H1 (cell line): ENCODE data around the gene PTPRH. TPM values are rescaled to one million over a fixed set of nuclear protein-coding genes. Genes with fewer than 3 reads are reported as not detected.

ENCODE experiments used
- CBX5 ChIP-seq: fragments of 300-800, 300-1000 bp; sonication (generic); IDR thresholded peaks from 2 replicates; pipeline ENCODE4 v1.7.1; 2016; ENCODE audit warnings: antibody characterized with exemption, low read length, low read depth
- EGR1 ChIP-seq: IDR thresholded peaks from 2 replicates; pipeline ENCODE4 v1.6.1; 2011; ENCODE audit warnings: low read depth, low read length, borderline replicate concordance
- EZH2 ChIP-seq: fragments of 200-600 bp; sonication (generic); IDR thresholded peaks from 2 replicates; pipeline ENCODE4 v1.7.1; 2012; ENCODE audit warnings: low read depth, mild to moderate bottlenecking, moderate library complexity, low read length, inconsistent platforms; ENCODE audit not compliant: severe bottlenecking
- GTF2F1 ChIP-seq: IDR thresholded peaks from 2 replicates; pipeline ENCODE4 v1.6.1; 2012; ENCODE audit warnings: low read depth, low read length, improper control_type of control experiment, borderline replicate concordance
- NANOG ChIP-seq: IDR thresholded peaks from 2 replicates; pipeline ENCODE4 v1.6.1; 2011; ENCODE audit warnings: low read length, low read depth, mild to moderate bottlenecking, inconsistent platforms; ENCODE audit not compliant: insufficient read depth, poor library complexity, severe bottlenecking
- RFX5 ChIP-seq: IDR thresholded peaks from 2 replicates; pipeline ENCODE4 v1.6.1; 2011; ENCODE audit warnings: low read depth, low read length, improper control_type of control experiment, borderline replicate concordance
- SIN3A ChIP-seq, 2 experiments: IDR thresholded peaks in 1 of 2; conservative IDR thresholded peaks in 1 of 2; 2 replicates each; pipeline ENCODE4 v1.6.1; 2011 to 2012; ENCODE audit warnings: low read length in 2 of 2, improper control_type of control experiment in 1 of 2, low read depth in 1 of 2, mild to moderate bottlenecking in 1 of 2
- SRF ChIP-seq: IDR thresholded peaks from 2 replicates; pipeline ENCODE4 v1.6.1; 2011; ENCODE audit warnings: mild to moderate bottlenecking, low read depth, low read length, moderate library complexity
- TCF12 ChIP-seq: IDR thresholded peaks from 2 replicates; pipeline ENCODE4 v1.6.1; 2011; ENCODE audit warnings: low read depth, mild to moderate bottlenecking, low read length
- ZNF274 ChIP-seq: IDR thresholded peaks from 2 replicates; pipeline ENCODE4 v1.7.0; 2012; ENCODE audit warnings: low read length, borderline replicate concordance; ENCODE audit errors: extremely low read depth
- polyA plus RNA-seq, 7 experiments: library from polyadenylated mRNA; depleted of rRNA in 3 of 7; stranded (reverse) in 5 of 7; unstranded in 2 of 7; fragments of >200 nt in 5 of 7; fragments of 200-250 nt in 2 of 7; gene quantifications; 1 replicate in 5 of 7; 2 replicates in 1 of 7; 4 replicates in 1 of 7; pipeline versions ENCODE4 v1.2.1 to v1.2.3, GENCODE V29; 2011 to 2013; ENCODE audit warnings: missing spikeins in 2 of 7, mixed read lengths in 2 of 7
- total RNA-seq: library from RNA; stranded (reverse); fragmentation: NEBNext Ultra II Directional; extraction: Animal tissue kit (Norgen Biotek cat#: 25700); gene quantifications from 2 replicates; pipeline ENCODE4 v1.2.1, GENCODE V29; 2021
- TF ChIP-seq, protein P1 (sequence below): fragments of 300-600 bp; sonication (generic); IDR thresholded peaks from 2 replicates; pipeline ENCODE4 v1.7.1; 2012; ENCODE audit warnings: low read length, moderate library complexity, mild to moderate bottlenecking, inconsistent platforms; ENCODE audit not compliant: insufficient replicate concordance

The PTPRH gene
- total and polyA plus RNA-seq, 2 of the 8 experiments (the other 6 are each of a cell fraction or from before 2014, with no cell fraction given), result 0.30 to 0.39 TPM

DNA sequence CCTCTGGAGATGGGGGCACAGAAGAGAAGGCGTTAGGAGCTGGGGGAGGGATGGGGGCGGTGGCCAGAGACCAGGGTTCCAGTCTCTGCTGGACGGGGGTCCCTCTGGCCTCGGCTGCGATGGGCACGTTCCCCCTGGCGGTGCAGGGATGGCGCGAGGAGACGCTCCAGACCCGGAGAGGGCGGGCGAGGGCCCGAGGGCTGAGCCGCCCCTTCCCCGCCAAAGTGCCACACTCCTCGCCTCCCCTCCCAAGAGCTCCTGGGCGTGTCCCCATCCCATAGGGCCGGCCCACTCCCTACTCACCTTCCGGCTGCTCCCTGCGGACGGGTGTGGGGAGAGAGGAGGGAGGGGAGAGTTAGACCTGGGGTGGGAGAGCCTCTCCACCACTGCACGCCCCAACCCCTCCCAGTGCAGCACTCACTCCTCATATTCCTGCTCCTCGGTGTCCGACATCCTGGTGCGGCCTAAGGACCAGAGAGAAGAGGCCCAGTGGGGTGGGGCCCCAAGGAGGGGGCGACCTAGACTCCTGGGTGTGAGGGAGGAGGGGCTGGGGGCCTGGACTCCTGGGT, 62.5 kb downstream of the PTPRH start (continued):
- TF ChIP-seq, protein P1, sequence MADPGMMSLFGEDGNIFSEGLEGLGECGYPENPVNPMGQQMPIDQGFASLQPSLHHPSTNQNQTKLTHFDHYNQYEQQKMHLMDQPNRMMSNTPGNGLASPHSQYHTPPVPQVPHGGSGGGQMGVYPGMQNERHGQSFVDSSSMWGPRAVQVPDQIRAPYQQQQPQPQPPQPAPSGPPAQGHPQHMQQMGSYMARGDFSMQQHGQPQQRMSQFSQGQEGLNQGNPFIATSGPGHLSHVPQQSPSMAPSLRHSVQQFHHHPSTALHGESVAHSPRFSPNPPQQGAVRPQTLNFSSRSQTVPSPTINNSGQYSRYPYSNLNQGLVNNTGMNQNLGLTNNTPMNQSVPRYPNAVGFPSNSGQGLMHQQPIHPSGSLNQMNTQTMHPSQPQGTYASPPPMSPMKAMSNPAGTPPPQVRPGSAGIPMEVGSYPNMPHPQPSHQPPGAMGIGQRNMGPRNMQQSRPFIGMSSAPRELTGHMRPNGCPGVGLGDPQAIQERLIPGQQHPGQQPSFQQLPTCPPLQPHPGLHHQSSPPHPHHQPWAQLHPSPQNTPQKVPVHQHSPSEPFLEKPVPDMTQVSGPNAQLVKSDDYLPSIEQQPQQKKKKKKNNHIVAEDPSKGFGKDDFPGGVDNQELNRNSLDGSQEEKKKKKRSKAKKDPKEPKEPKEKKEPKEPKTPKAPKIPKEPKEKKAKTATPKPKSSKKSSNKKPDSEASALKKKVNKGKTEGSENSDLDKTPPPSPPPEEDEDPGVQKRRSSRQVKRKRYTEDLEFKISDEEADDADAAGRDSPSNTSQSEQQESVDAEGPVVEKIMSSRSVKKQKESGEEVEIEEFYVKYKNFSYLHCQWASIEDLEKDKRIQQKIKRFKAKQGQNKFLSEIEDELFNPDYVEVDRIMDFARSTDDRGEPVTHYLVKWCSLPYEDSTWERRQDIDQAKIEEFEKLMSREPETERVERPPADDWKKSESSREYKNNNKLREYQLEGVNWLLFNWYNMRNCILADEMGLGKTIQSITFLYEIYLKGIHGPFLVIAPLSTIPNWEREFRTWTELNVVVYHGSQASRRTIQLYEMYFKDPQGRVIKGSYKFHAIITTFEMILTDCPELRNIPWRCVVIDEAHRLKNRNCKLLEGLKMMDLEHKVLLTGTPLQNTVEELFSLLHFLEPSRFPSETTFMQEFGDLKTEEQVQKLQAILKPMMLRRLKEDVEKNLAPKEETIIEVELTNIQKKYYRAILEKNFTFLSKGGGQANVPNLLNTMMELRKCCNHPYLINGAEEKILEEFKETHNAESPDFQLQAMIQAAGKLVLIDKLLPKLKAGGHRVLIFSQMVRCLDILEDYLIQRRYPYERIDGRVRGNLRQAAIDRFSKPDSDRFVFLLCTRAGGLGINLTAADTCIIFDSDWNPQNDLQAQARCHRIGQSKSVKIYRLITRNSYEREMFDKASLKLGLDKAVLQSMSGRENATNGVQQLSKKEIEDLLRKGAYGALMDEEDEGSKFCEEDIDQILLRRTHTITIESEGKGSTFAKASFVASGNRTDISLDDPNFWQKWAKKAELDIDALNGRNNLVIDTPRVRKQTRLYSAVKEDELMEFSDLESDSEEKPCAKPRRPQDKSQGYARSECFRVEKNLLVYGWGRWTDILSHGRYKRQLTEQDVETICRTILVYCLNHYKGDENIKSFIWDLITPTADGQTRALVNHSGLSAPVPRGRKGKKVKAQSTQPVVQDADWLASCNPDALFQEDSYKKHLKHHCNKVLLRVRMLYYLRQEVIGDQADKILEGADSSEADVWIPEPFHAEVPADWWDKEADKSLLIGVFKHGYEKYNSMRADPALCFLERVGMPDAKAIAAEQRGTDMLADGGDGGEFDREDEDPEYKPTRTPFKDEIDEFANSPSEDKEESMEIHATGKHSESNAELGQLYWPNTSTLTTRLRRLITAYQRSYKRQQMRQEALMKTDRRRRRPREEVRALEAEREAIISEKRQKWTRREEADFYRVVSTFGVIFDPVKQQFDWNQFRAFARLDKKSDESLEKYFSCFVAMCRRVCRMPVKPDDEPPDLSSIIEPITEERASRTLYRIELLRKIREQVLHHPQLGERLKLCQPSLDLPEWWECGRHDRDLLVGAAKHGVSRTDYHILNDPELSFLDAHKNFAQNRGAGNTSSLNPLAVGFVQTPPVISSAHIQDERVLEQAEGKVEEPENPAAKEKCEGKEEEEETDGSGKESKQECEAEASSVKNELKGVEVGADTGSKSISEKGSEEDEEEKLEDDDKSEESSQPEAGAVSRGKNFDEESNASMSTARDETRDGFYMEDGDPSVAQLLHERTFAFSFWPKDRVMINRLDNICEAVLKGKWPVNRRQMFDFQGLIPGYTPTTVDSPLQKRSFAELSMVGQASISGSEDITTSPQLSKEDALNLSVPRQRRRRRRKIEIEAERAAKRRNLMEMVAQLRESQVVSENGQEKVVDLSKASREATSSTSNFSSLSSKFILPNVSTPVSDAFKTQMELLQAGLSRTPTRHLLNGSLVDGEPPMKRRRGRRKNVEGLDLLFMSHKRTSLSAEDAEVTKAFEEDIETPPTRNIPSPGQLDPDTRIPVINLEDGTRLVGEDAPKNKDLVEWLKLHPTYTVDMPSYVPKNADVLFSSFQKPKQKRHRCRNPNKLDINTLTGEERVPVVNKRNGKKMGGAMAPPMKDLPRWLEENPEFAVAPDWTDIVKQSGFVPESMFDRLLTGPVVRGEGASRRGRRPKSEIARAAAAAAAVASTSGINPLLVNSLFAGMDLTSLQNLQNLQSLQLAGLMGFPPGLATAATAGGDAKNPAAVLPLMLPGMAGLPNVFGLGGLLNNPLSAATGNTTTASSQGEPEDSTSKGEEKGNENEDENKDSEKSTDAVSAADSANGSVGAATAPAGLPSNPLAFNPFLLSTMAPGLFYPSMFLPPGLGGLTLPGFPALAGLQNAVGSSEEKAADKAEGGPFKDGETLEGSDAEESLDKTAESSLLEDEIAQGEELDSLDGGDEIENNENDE, result no peak
- TF ChIP-seq CBX5 (no peak), RFX5 (no peak), SRF (no peak), ZNF274 (no peak), EGR1 (no peak), EZH2 (no peak), TCF12 (no peak), NANOG (no peak), SIN3A (conservative IDR thresholded peaks at IDR 0.05 in 1 of 2, IDR thresholded peaks at IDR 0.05 in 1 of 2; ENCODE audit: low read depth in 1 of 2, low read length in 2 of 2) (no peak), GTF2F1 (no peak)
